HG03469 (cell line): ENCODE results near the gene CD80.

Experiments used
- ATAC-seq: cut with Tn5 transposase; IDR thresholded peaks from one replicate; pipeline ENCODE4 v1.9.1; 2021; ENCODE audit warnings: mild to moderate bottlenecking, moderate library complexity, moderate number of reproducible peaks; ENCODE audit not compliant: unreplicated experiment

The CD80 gene

GRCh38 chr3:119550192-119550910 is 9.1 kb downstream of the CD80 start:
- ATAC-seq: no peak

GRCh38 chr3:119548341-119548740 is 11.1 kb downstream of the CD80 start:
- no peak for ATAC-seq

GRCh38 chr3:119547227-119547626 is 12.2 kb downstream of the CD80 start:
- ATAC-seq: no peak

- ATAC-seq: no peak
Observed at GRCh38 chr3:119543147-119543546, 16.3 kb downstream of the CD80 start.

- no peak for ATAC-seq
Observed at GRCh38 chr3:119542168-119542767, 17.1 kb downstream of the CD80 start.

GRCh38 chr3:119541547-119541946 is 17.9 kb downstream of the CD80 start:
- ATAC-seq: no peak

- ATAC-seq: peak; percentile 34
Observed at GRCh38 chr3:119538772-119539171, 20.6 kb downstream of the CD80 start.

- ATAC-seq: no peak
Observed at GRCh38 chr3:119536757-119537156, 22.7 kb downstream of the CD80 start.

- ATAC-seq: no peak
Observed at GRCh38 chr3:119534296-119534695, 25.1 kb downstream of the CD80 start.

- ATAC-seq: no peak
Observed at GRCh38 chr3:119531151-119531550, 28.3 kb downstream of the CD80 start.

- no peak for ATAC-seq
Observed at GRCh38 chr3:119530456-119530855, 29.0 kb downstream of the CD80 start.

GRCh38 chr3:119529883-119530282 is 29.5 kb downstream of the CD80 start:
- ATAC-seq: no peak

- no peak for ATAC-seq
Observed at GRCh38 chr3:119527714-119528113, 31.7 kb downstream of the CD80 start.

GRCh38 chr3:119524931-119525662 is 34.3 kb downstream of the CD80 start:
- no peak for ATAC-seq

- ATAC-seq: no peak
Observed at GRCh38 chr3:119518026-119518425, 41.4 kb downstream of the CD80 start.

- no peak for ATAC-seq
Observed at GRCh38 chr3:119517112-119517511, 42.3 kb downstream of the CD80 start.

- ATAC-seq: no peak
Observed at GRCh38 chr3:119514637-119515036, 44.8 kb downstream of the CD80 start.

GRCh38 chr3:119510690-119511089 is 48.7 kb downstream of the CD80 start:
- no peak for ATAC-seq

GRCh38 chr3:119508172-119508845 is 51.1 kb downstream of the CD80 start:
- ATAC-seq: no peak

GRCh38 chr3:119507404-119507803 is 52.0 kb downstream of the CD80 start:
- no peak for ATAC-seq

GRCh38 chr3:119506631-119507030 is 52.8 kb downstream of the CD80 start:
- no peak for ATAC-seq
